H1 (cell line): ENCODE results near the gene CNTN5.

Experiments
- EZH2 ChIP-seq: fragments of 200-600 bp; sonication (generic); IDR thresholded peaks from 2 replicates; pipeline ENCODE4 v1.7.1; 2012; ENCODE audit warnings: low read depth, mild to moderate bottlenecking, moderate library complexity, low read length, inconsistent platforms; ENCODE audit not compliant: severe bottlenecking
- POLR2A ChIP-seq, 2 experiments: IDR thresholded peaks; 1 replicate in 1 of 2; 2 replicates in 1 of 2; pipeline ENCODE4 v1.6.1; 2011; ENCODE audit warnings: low read depth in 2 of 2, low read length in 2 of 2, mild to moderate bottlenecking in 2 of 2; ENCODE audit errors: control extremely low read depth in 1 of 2
- RAD21 ChIP-seq, 2 experiments: IDR thresholded peaks in 1 of 2; conservative IDR thresholded peaks in 1 of 2; 2 replicates each; pipeline ENCODE4 v1.6.1; 2011; ENCODE audit warnings: low read depth in 2 of 2, low read length in 2 of 2, improper control_type of control experiment in 1 of 2, inconsistent platforms in 1 of 2, mild to moderate bottlenecking in 1 of 2, moderate library complexity in 1 of 2

DNA sequence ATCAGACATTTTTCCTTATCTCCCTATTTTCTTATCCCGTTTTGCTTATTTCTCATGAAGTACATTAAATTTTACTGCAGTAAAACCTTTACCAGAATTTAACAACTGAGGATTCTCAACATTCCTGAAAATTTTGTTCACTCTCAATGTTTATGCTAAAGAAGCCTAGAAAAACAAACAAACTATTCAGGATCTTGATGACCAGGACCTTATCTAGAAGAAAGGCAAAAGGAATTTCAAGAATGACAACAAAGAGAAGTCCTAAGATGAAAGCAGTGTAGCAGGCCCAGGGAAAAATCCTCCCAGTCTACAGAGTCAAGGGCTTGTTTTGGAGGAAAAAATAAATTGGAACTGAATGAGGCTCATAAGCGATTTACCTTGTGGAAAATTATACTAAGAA is 1383.1 kb downstream of the CNTN5 start:
- no peak for TF ChIP-seq RAD21 (IDR thresholded peaks at IDR 0.05 in 1 of 2, conservative IDR thresholded peaks at IDR 0.05 in 1 of 2; ENCODE audit: low read depth in 2 of 2, low read length in 2 of 2)
- TF ChIP-seq EZH2: no peak
- TF ChIP-seq POLR2A (IDR thresholded peaks at IDR 0.05; ENCODE audit: control extremely low read depth in 1 of 2, low read depth in 2 of 2, low read length in 2 of 2): no peak
